Inflammatory macrophage treated with lipopolysaccharide for 4 hours (primary cell): Measurements from ENCODE around the gene SSC4D.
"Not testable (repeated sequence)": the region's sequence is repeated elsewhere in the genome, so short reads cannot be mapped to it uniquely, and the experiment has no call there.

Experiments used
- DNase-seq: peaks from one replicate; pipeline ENCODE4 v3.0.0-alpha.2; 2020

Gene SSC4D

GRCh38 chr7:76417654-76418310, 8.3 kb upstream of the SSC4D start:
- DNase-seq: not testable (repeated sequence)

DNA sequence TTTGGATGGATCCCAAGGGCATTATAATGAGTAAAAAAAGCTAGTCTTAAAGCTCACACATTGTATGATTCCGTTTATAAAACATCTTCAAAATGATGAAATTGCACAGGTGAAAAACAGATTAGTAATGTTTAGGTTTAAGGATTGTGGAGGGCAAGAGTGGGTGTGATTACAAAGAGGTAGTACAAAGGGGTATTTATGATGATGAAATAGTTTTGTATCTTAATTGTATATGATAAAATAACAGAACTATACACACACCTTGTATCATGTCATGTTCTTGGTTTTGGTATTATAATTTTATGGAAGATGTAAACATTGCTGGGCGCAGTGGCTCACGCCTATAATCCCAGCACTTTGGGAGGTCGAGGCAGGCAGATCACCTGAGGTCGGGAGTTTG, 2.8 kb upstream of the SSC4D start:
- DNase-seq: no peak

GRCh38 chr7:76411626-76412025, 2.1 kb upstream of the SSC4D start:
- DNase-seq: peak; percentile 45

GRCh38 chr7:76408121-76408560, 1.4 kb downstream of the SSC4D start:
- DNase-seq: no peak

DNA sequence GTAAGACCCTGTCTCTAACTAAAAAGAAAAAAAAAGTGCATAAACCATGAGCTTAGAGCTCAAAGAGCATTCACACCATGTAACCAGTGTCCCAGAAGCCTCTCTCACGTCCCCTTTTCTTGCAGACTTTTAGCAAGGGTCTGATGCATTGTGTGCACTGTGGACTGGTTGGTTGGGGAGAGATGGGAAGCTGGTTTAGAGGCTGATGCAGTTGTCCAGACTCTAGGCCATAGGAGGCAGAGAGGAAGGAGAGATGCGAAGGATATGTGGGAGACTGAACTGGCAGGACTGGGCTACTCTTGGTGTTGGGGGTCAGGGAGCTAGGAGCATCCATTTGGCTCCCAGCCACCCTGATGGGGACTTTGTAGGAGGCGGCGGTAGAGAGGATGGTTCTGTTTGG, 1.8 kb downstream of the SSC4D start:
- DNase-seq: no peak

- no peak for DNase-seq
Observed at GRCh38 chr7:76405738-76406137, 3.8 kb downstream of the SSC4D start.

GRCh38 chr7:76403780-76404494, 5.6 kb downstream of the SSC4D start:
- DNase-seq: peak; percentile 84

- peak; percentile 91 for DNase-seq
Observed at GRCh38 chr7:76403097-76403496, 6.4 kb downstream of the SSC4D start.

- no peak for DNase-seq
Observed at GRCh38 chr7:76400248-76400647, 9.2 kb downstream of the SSC4D start.

DNA sequence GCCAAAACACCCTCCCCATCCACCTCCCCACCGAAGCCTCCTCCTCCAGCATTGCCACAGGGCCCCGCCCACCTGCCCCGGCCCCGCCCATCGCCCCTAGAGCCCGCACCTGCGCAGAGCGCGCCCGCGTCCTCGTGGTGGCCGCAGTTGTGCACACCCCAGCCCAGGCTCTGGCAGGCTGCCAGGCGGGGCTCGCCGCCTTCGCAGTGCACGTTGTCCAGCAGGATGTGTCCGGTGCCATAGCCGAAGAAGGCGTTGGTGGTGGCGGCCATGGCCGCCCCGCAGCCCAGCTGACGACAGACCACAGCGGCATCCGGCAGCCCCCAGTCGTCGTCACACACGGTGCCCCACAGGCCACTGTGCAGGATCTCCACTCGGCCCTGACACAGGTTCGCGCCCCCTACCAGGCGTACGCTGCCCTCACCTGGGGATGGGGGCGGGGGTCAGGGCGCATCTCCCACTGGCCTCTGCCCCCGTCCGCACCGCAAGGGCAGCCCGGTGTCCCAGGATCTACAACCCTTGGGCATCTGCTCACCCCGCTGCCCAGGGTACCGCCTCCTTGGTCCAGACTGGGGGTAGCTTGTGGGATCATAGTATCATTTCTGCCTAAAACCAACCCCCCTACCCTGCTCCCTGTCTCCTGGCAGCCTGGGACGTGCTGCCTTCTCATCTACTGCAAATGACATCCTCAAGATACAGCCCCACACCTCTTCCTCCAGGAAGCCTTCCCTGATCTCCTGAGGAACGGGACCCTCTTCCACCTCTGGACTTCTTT, 11.9 kb downstream of the SSC4D start:
- peak; percentile 68 for DNase-seq

DNA sequence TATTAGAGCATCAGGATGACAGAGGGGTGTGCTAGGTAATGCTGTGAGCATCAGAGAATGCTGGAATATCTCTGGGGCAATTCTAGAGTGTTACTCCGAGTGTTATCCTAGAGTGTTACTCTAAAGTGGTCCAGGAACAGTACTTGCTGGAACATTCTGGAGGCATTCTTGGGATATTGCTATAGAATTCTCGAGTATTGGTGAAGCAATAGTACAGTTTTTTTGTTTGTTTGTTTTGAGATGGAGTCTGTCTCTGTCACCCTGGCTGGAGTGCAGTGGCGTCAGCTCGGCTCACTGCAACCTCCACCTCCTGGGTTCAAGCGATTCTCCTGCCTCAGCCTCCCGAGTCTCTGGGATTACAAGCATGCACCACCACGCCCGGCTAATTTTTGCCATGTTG, 12.6 kb downstream of the SSC4D start:
- DNase-seq: no peak

GRCh38 chr7:76395965-76396726, 13.4 kb downstream of the SSC4D start:
- DNase-seq: no peak

GRCh38 chr7:76395605-76395964, 13.9 kb downstream of the SSC4D start:
- DNase-seq: not testable (repeated sequence)

- peak; percentile 73 for DNase-seq
Observed at GRCh38 chr7:76394957-76395356, 14.5 kb downstream of the SSC4D start.

DNA sequence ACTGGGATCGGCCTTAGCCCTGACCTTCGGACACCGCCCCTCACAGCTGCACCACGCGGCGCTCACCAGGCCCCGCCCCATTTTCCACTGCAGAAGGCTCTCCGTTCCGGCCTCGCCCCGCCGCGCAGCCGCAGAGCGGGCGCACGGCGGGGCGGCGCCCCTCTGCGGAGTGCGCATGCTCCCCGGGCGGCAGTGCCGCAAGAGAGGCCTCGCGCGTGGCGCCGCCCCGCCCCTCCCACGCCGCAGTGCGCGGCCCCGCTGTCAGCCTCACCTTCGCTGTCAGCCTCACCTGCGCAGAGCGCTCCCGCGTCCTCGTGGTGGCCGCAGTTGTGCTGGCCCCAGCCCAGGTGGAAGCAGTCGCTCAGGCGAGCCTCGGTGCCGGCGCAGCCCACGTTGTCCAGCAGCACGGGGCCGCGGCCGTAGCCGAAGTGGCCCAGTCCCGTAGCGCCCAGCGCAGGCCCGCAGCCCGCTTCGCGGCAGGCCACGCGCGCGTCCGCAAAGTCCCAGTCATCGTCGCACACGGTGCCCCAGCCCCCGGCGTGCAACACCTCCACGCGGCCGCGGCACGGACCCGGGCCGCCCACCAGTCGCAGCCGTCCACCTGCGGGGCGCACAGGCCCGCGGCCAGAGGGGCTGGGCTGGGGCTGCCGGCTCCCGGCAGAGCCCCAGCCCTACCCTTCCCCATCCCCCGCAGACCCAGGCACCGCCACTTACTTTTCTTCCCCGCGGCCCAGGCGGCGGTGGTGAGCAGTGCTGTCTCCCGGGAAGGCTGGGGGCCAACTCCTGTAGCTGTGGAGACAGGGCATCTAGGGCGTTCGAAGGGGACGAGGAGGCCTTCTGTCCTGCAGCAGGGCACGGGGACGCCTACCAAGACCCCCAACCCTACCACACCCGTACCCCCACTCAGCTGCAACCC, 16.1 kb downstream of the SSC4D start:
- DNase-seq: peak; percentile 95

GRCh38 chr7:76392531-76393115, 16.9 kb downstream of the SSC4D start:
- no peak for DNase-seq

DNA sequence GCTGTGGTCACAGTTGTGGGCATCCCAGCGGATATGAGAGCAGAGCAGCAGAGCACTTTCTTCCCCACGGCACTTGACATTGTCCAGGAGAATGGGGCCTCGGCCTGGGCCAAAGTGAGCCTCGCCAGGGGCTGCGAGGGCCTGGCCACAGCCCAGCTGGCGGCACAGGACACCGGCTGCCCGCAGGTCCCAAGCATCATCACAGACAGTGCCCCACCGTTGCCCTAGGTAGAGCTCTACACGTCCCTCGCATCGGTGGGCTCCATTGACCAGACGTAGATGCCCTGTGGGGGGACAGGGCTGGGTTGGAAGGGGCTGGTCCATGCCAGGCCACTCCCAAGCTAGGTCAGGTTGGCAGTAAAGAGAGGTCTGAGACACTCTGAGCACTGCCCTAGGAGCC, 19.4 kb downstream of the SSC4D start:
- no peak for DNase-seq

GRCh38 chr7:76387789-76388188, 21.7 kb downstream of the SSC4D start:
- DNase-seq: not testable (repeated sequence)

- no peak for DNase-seq
Observed at GRCh38 chr7:76386691-76387260, 22.7 kb downstream of the SSC4D start.

DNA sequence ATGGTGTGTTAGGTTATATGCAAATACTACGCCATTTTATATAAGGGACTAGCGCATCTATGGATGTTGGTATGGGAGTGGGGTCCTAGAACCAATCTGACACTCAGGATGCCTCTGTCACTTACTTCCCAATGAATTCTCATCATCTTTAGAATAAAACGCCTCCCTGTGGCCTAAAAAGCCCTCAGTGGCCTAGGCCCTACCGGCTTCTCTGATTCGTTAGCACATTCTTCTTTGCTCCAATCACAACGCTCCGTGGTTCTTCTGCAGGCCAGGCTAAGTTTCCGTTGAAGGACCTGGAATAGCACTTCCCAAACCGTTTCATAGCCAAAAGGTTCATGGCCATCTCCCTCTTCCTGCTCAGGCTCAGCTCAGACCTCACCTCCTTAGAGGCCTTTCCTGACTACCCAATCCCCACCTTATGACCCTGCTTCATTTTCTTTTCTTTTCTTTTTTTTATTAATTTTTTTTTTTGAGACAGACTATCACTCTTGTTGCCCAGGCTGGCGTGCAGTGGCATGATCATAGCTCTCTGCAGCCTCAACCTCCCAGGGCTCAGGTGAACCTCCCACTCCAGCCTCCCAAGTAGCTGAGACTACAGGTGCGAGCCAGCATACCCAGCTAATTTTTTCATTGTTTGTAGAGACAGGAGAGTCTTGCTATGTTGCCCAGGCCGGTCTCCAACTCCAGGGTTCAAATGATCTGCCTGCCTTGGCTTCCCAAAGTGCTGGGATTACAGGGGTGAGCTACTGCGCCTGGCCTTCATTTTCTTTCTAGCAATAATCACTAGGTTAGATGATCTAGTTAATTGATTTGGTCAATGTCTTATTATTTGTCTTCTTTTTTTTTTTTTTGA, 26.2 kb downstream of the SSC4D start:
- peak; percentile 50 for DNase-seq
